Activated CD8-positive, alpha-beta T cell treated with anti-CD3 and anti-CD28 coated beads for 36 hours (primary cell): ENCODE data around the gene FBXL17. TPM values are rescaled to one million over a fixed set of nuclear protein-coding genes. Genes with fewer than 3 reads are reported as not detected.

Experiments used
- ATAC-seq: fragments of 200-7000 bp; cut with Tn5 transposase; one replicate; pipeline ENCODE4 v1.10.0; 2021; ENCODE audit warnings: mild to moderate bottlenecking, moderate library complexity
- CTCF ChIA-PET: fragments of 350-600 bp; sonication (Branson Sonifier 250); formaldehyde crosslinking; loops from one replicate; lab custom pipeline; 2021; ENCODE audit warnings: antibody characterized with exemption; lab: Charles Lee
- POLR2A ChIA-PET: fragments of 350-600 bp; sonication (Branson Sonifier 250); formaldehyde crosslinking; loops from one replicate; lab custom pipeline; 2021; ENCODE audit warnings: antibody characterized with exemption; lab: Charles Lee
- DNase-seq: peaks from one replicate; pipeline ENCODE4 v3.0.0-alpha.2; 2020
- H3K27ac Mint-ChIP-seq: one replicate; pipeline ENCODE4 v1.8.0; 2021; ENCODE audit warnings: mild to moderate bottlenecking, mixed read lengths
- H3K27me3 Mint-ChIP-seq: one replicate; pipeline ENCODE4 v1.8.0; 2021; ENCODE audit warnings: mixed read lengths
- H3K36me3 Mint-ChIP-seq: one replicate; pipeline ENCODE4 v1.8.0; 2021; ENCODE audit warnings: low read depth, mixed read lengths
- H3K4me1 Mint-ChIP-seq: one replicate; pipeline ENCODE4 v1.8.0; 2021; ENCODE audit warnings: low read depth, mixed read lengths
- H3K4me3 Mint-ChIP-seq: one replicate; pipeline ENCODE4 v1.8.0; 2021; ENCODE audit warnings: mild to moderate bottlenecking, moderate library complexity, mixed read lengths
- H3K9me3 Mint-ChIP-seq: one replicate; pipeline ENCODE4 v1.8.0; 2021; ENCODE audit warnings: mixed read lengths
- intact Hi-C: fragments of 100-400 bp; cut with micrococcal nuclease; formaldehyde crosslinking; loops from one replicate; pipeline ENCODE4 v1.10.0; 2022
- total RNA-seq, 2 experiments: library from RNA; stranded (reverse); gene quantifications; one replicate each; pipeline ENCODE4 v1.2.3, GENCODE V29; 2021
- TF ChIP-seq, protein P1 (sequence below): fragments of 200-600 bp; IDR thresholded peaks from one replicate; pipeline ENCODE4 v1.8.0; 2022; ENCODE audit warnings: antibody characterized with exemption, mild to moderate bottlenecking

FBXL17 gene
- total RNA-seq, 2 experiments from 2014 or later: 3.0 to 5.3 TPM

DNA sequence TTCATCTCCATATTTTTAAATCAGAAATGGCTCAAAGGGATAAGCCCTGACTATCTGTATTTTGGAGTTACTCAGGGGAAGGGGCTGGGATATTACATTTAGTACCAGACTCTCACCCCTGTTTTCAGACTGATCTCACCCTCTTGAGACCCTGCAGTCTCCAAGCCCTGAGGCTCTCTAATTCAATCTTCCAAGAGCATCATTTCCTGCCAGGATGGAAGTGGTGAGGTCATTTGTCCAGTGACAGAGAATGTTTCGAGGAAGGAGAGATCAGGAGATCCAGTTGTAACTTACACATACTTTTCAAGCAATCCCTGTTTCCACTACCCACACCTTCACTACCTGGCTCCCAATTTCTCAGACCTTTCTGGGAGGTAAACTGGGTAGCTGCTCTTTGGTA is 415.7 kb downstream of the FBXL17 start:
- H3K27me3 Mint-ChIP-seq: no peaks in the 10 kb centered on the region
- H3K27ac Mint-ChIP-seq: no peak overlapping the region
- H3K4me1 Mint-ChIP-seq: no peaks in the 10 kb centered on the region
- H3K4me3 Mint-ChIP-seq: no peak overlapping the region
- no peak for ATAC-seq
- POLR2A ChIA-PET: no interaction called here
- intact Hi-C loops: no loop called here
- H3K9me3 Mint-ChIP-seq: no peaks in the 10 kb centered on the region
- H3K36me3 Mint-ChIP-seq: no peaks in the 10 kb centered on the region
- CTCF ChIA-PET: no interaction called here
- TF ChIP-seq, protein P1, sequence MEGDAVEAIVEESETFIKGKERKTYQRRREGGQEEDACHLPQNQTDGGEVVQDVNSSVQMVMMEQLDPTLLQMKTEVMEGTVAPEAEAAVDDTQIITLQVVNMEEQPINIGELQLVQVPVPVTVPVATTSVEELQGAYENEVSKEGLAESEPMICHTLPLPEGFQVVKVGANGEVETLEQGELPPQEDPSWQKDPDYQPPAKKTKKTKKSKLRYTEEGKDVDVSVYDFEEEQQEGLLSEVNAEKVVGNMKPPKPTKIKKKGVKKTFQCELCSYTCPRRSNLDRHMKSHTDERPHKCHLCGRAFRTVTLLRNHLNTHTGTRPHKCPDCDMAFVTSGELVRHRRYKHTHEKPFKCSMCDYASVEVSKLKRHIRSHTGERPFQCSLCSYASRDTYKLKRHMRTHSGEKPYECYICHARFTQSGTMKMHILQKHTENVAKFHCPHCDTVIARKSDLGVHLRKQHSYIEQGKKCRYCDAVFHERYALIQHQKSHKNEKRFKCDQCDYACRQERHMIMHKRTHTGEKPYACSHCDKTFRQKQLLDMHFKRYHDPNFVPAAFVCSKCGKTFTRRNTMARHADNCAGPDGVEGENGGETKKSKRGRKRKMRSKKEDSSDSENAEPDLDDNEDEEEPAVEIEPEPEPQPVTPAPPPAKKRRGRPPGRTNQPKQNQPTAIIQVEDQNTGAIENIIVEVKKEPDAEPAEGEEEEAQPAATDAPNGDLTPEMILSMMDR: no peak
- no peak for DNase-seq

DNA sequence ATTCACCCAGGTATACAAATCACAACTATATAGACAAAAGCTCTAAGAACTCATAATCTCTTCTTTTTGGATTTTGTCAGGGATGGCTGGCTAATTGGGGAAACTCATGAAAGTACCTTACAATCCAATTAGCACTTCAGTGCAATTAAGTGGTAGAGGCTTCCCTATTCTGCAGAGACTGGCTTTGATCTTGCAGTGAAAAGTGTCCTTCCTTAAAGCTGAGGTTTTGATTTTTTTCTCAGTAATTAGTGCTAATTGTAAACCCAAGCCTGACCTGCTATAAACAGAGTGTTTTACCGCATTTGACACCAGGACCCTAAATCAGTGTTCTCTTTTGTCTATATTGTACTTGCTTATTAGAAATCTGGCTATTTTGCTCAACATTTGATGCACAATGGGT is 417.2 kb downstream of the FBXL17 start:
- ChIA-PET POLR2A (no interaction called here), CTCF (no interaction called here)
- intact Hi-C loops: no loop called here
- TF ChIP-seq, protein P1: no peak
- no peaks in the 10 kb centered on the region for H3K27me3 Mint-ChIP-seq
- no peaks in the 10 kb centered on the region for H3K36me3 Mint-ChIP-seq
- H3K4me1 Mint-ChIP-seq: peaks cover 6% of the 10 kb centered on the region
- no peaks in the 10 kb centered on the region for H3K9me3 Mint-ChIP-seq
- ATAC-seq (no peak), DNase-seq (no peak)
- H3K4me3 Mint-ChIP-seq: no peak overlapping the region
- H3K27ac Mint-ChIP-seq: no peak overlapping the region

- intact Hi-C loops: no loop called here
- peak overlapping the region; percentile 90 for H3K27ac Mint-ChIP-seq
- H3K27me3 Mint-ChIP-seq: no peaks in the 10 kb centered on the region
- peaks cover 3% of the 10 kb centered on the region for H3K36me3 Mint-ChIP-seq
- H3K4me1 Mint-ChIP-seq: peaks cover 24% of the 10 kb centered on the region
- TF ChIP-seq, protein P1: no peak
- H3K9me3 Mint-ChIP-seq: peaks cover 2% of the 10 kb centered on the region
- DNase-seq (no peak), ATAC-seq (no peak)
- H3K4me3 Mint-ChIP-seq: no peak overlapping the region
- CTCF ChIA-PET: no interaction called here
- POLR2A ChIA-PET: no interaction called here
Observed at GRCh38 chr5:107959573-107960279, 422.2 kb downstream of the FBXL17 start.

DNA sequence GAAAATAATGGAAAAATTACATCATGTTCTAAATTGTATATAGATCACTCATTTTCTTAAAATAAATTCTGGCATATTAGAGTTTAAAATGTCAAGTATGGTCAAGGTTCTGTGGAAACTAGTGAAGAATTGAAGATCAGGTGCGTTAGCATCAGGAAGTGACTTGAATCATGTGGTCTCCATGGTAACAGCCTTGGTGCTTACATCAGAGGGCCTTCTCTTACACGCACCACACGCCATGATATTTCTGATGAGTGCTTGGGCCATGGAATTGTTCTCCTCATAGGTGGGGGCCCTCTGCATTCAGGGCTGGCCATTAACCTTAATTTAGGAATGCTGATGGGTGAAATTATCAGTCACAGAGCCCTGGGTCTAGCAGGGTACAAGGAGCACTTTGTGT is 423.0 kb downstream of the FBXL17 start:
- H3K9me3 Mint-ChIP-seq: peaks cover 2% of the 10 kb centered on the region
- no peak overlapping the region for H3K4me3 Mint-ChIP-seq
- ChIA-PET CTCF (no interaction called here), POLR2A (no interaction called here)
- intact Hi-C loops: no loop called here
- TF ChIP-seq, protein P1: no peak
- H3K27me3 Mint-ChIP-seq: no peaks in the 10 kb centered on the region
- peaks cover 3% of the 10 kb centered on the region for H3K36me3 Mint-ChIP-seq
- DNase-seq (peak; percentile 50), ATAC-seq (peak; percentile 80)
- H3K4me1 Mint-ChIP-seq: peaks cover 28% of the 10 kb centered on the region
- peak overlapping the region; percentile 90 for H3K27ac Mint-ChIP-seq

- POLR2A ChIA-PET: no interaction called here
- peak; percentile 24 for ATAC-seq
- TF ChIP-seq, protein P1: no peak
- Mint-ChIP-seq H3K9me3 (peaks cover 2% of the 10 kb centered on the region), H3K4me1 (peaks cover 28% of the 10 kb centered on the region), H3K27ac (peak overlapping the region; percentile 90), H3K36me3 (peaks cover 3% of the 10 kb centered on the region), H3K4me3 (no peak overlapping the region), H3K27me3 (no peaks in the 10 kb centered on the region)
- intact Hi-C loops: no loop called here
- DNase-seq: no peak
- CTCF ChIA-PET: no interaction called here
Observed at GRCh38 chr5:107958432-107958831, 423.5 kb downstream of the FBXL17 start.
